Choroid plexus epithelial cell (primary cell): Measurements from ENCODE around the gene TBX19.

Experiments
- DNase-seq: peaks from one replicate; pipeline ENCODE4 v3.0.0-alpha.2; 2010; ENCODE audit warnings: low read depth
- H3K4me3 ChIP-seq: 2 replicates; pipeline ENCODE4 v1.5.1; 2011; ENCODE audit warnings: low read depth, mild to moderate bottlenecking, control low read depth, low read length, moderate library complexity
- CTCF ChIP-seq: conservative IDR thresholded peaks from 2 replicates; pipeline ENCODE4 v1.5.1; 2011; ENCODE audit warnings: low read depth, mild to moderate bottlenecking, control low read depth, inconsistent platforms, low read length, moderate library complexity

TBX19 gene

DNA sequence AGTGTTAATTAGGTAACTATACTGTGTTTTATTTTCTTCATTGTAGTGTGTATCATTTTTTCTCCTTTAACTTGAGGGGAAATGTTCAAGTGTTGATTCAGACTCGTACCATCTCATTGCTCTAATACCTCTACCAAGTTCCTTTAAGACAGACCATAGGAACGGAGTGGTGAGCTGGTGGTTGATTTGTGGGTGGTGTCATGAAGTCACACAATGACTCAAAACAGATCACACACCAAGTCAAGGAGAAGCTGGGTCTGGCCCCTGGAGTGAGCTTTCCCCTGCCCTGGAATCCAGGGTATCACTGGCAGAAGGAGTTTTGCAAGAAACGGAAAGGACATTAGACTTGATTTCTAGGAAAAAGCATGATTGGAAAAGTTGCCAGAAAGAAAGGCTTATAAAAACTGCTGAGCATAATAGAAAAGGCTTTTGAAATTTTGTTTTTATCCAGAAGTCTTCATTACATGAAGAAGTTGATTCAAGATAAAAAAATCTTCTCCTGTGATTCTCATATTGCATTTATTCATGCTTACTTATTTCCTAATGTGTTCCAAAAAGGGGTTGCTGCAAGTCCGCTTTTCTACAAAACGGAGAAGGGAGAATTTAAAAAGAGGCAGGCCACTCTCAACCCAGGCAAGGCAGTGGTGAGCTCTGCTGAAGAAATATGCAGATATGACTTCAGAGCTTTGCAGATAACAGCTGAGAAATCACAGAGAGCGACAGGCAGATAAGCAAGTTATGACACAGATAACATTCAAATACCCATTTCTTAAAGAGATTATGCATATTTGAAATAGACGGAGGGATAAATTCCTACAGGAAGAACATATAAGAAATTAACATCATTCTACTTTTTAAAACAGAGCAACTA is 79.7 kb downstream of the TBX19 start:
- DNase-seq, result no peak
- no peak for TF ChIP-seq CTCF
- H3K4me3 ChIP-seq, result no peak overlapping the region

DNA sequence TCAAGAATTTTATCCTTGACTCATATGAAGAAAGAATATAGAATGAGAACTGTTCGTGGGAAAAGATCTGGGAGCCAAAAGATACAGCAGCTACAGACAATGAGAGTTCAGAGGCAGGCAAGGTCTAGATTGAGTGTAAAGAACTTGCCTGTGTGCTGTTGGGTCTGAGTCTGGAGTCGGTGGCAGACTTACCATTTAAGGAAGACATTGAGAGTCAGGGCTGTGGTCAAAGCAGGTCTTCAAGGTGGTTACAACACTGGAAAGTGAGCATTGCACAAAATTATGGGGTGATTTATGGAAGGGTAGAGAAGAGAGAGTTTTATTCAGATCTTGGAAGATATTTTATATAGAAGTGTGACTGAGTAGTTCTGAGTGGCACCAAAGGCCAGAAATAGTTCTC is 80.6 kb downstream of the TBX19 start:
- no peak overlapping the region for H3K4me3 ChIP-seq
- no peak for TF ChIP-seq CTCF
- no peak for DNase-seq

GRCh38 chr1:168362991-168363390 is 82.3 kb downstream of the TBX19 start:
- TF ChIP-seq CTCF, result no peak
- no peak for DNase-seq
- no peak overlapping the region for H3K4me3 ChIP-seq
